ENCODE results near the gene RAG1.

- TF ChIP-seq, protein P1, sequence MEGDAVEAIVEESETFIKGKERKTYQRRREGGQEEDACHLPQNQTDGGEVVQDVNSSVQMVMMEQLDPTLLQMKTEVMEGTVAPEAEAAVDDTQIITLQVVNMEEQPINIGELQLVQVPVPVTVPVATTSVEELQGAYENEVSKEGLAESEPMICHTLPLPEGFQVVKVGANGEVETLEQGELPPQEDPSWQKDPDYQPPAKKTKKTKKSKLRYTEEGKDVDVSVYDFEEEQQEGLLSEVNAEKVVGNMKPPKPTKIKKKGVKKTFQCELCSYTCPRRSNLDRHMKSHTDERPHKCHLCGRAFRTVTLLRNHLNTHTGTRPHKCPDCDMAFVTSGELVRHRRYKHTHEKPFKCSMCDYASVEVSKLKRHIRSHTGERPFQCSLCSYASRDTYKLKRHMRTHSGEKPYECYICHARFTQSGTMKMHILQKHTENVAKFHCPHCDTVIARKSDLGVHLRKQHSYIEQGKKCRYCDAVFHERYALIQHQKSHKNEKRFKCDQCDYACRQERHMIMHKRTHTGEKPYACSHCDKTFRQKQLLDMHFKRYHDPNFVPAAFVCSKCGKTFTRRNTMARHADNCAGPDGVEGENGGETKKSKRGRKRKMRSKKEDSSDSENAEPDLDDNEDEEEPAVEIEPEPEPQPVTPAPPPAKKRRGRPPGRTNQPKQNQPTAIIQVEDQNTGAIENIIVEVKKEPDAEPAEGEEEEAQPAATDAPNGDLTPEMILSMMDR (IDR thresholded peaks at IDR 0.05; ENCODE audit: low read length): no peak
- TF ChIP-seq EZH2phosphoT487 (IDR thresholded peaks at IDR 0.05; ENCODE audit: low read length): no peak
These were observed 48.0 kb downstream of the RAG1 start for GRCh38 chr11:36615826-36616225.
